GM23338 (cell line): Measurements from ENCODE around the gene STK36. TPM values are rescaled to one million over a fixed set of nuclear protein-coding genes. Genes with fewer than 3 reads are reported as not detected.

Experiments
- ATAC-seq: fragments of 200-7000 bp; cut with Tn5 transposase; 3 replicates; pipeline ENCODE4 v1.9.1; 2020
- DNase-seq: peaks from one replicate; pipeline ENCODE4 v3.0.0-alpha.2; 2015; ENCODE audit warnings: low spot score
- H2AFZ ChIP-seq: fragments of 200-600 bp; sonication (generic); 2 replicates; pipeline ENCODE4 v1.8.0; 2016; ENCODE audit warnings: antibody characterized with exemption, mild to moderate bottlenecking, moderate library complexity
- H3F3A ChIP-seq: fragments of 200-600 bp; sonication (generic); replicated peaks from 2 replicates; pipeline ENCODE4 v1.8.0; 2017; ENCODE audit warnings: antibody characterized with exemption, mixed run types, low read depth
- H3K27ac ChIP-seq: fragments of 200-600 bp; sonication (generic); 2 replicates; pipeline ENCODE4 v1.6.1; 2016; ENCODE audit warnings: low read depth
- H3K27me3 ChIP-seq: fragments of 200-600 bp; sonication (generic); 2 replicates; pipeline ENCODE4 v1.8.0; 2016; ENCODE audit warnings: mild to moderate bottlenecking, mixed run types, moderate library complexity; ENCODE audit not compliant: insufficient read depth
- H3K36me3 ChIP-seq: fragments of 200-600 bp; sonication (generic); 2 replicates; pipeline ENCODE4 v1.8.0; 2016; ENCODE audit warnings: mild to moderate bottlenecking; ENCODE audit not compliant: insufficient read depth
- H3K4me1 ChIP-seq: fragments of 200-600 bp; sonication (generic); 2 replicates; pipeline ENCODE4 v1.8.0; 2016; ENCODE audit warnings: mild to moderate bottlenecking, moderate library complexity; ENCODE audit not compliant: insufficient read depth
- H3K4me2 ChIP-seq: fragments of 200-600 bp; sonication (generic); 2 replicates; pipeline ENCODE4 v1.7.1; 2017; ENCODE audit warnings: mixed run types
- H3K4me3 ChIP-seq: fragments of 200-600 bp; sonication (generic); 2 replicates; pipeline ENCODE4 v1.6.1; 2016; ENCODE audit warnings: mixed run types
- H3K79me2 ChIP-seq: fragments of 200-600 bp; sonication (generic); replicated peaks from 2 replicates; pipeline ENCODE4 v1.8.0; 2017; ENCODE audit warnings: mild to moderate bottlenecking; ENCODE audit not compliant: insufficient read depth
- H3K9me2 ChIP-seq: fragments of 200-600 bp; sonication (generic); 2 replicates; pipeline ENCODE4 v1.8.0; 2017; ENCODE audit not compliant: insufficient read depth
- H4K20me1 ChIP-seq: fragments of 200-600 bp; sonication (generic); replicated peaks from 2 replicates; pipeline ENCODE4 v1.8.0; 2017; ENCODE audit warnings: mild to moderate bottlenecking; ENCODE audit not compliant: insufficient read depth
- H3K27ac Mint-ChIP-seq: 2 replicates; pipeline ENCODE4 v1.8.0; 2020; ENCODE audit warnings: inconsistent platforms, mild to moderate bottlenecking, moderate library complexity, mixed read lengths
- H3K27me3 Mint-ChIP-seq: 3 replicates; pipeline ENCODE4 v1.8.0; 2022; ENCODE audit warnings: low read depth, mild to moderate bottlenecking, moderate library complexity, mixed read lengths, inconsistent platforms; ENCODE audit not compliant: insufficient read depth, poor library complexity
- H3K36me3 Mint-ChIP-seq: 3 replicates; pipeline ENCODE4 v1.8.0; 2021; ENCODE audit warnings: low read depth, mild to moderate bottlenecking, inconsistent platforms, moderate library complexity, mixed read lengths
- H3K4me1 Mint-ChIP-seq: 3 replicates; pipeline ENCODE4 v1.8.0; 2020; ENCODE audit warnings: mild to moderate bottlenecking, inconsistent platforms, mixed read lengths
- H3K4me3 Mint-ChIP-seq: 3 replicates; pipeline ENCODE4 v1.8.0; 2021; ENCODE audit warnings: moderate library complexity, mild to moderate bottlenecking, inconsistent platforms, mixed read lengths
- H3K9me3 Mint-ChIP-seq: 3 replicates; pipeline ENCODE4 v1.8.0; 2020; ENCODE audit warnings: moderate library complexity, mild to moderate bottlenecking, inconsistent platforms, mixed read lengths
- CTCF ChIP-seq, 2 experiments: fragments of 200-600 bp in 1 of 2; sonication (generic) in 1 of 2; conservative IDR thresholded peaks; 2 replicates each; pipeline versions ENCODE4 v1.5.1 to v1.6.1; 2016 to 2017; ENCODE audit warnings: antibody characterized with exemption in 2 of 2, low read depth in 2 of 2, mild to moderate bottlenecking in 2 of 2, moderate library complexity in 1 of 2
- ETS1 ChIP-seq: IDR thresholded peaks from 2 replicates; pipeline ENCODE4 v1.6.1; 2016; ENCODE audit warnings: antibody characterized with exemption
- EZH2 ChIP-seq: fragments of 200-600 bp; sonication (generic); IDR thresholded peaks from one replicate; pipeline ENCODE4 v1.8.0; 2017; ENCODE audit warnings: antibody characterized with exemption, mild to moderate bottlenecking, low read depth; ENCODE audit not compliant: unreplicated experiment
- EZH2phosphoT487 ChIP-seq: fragments of 200-600 bp; sonication (generic); IDR thresholded peaks from one replicate; pipeline ENCODE4 v1.8.1; 2018; ENCODE audit warnings: antibody characterized with exemption; ENCODE audit not compliant: unreplicated experiment
- JUNB ChIP-seq: IDR thresholded peaks from one replicate; pipeline ENCODE4 v1.6.1; 2016; ENCODE audit warnings: antibody characterized with exemption; ENCODE audit not compliant: unreplicated experiment
- STAT1 ChIP-seq: IDR thresholded peaks from one replicate; pipeline ENCODE4 v1.6.1; 2016; ENCODE audit warnings: antibody characterized with exemption; ENCODE audit not compliant: unreplicated experiment
- ZNF114 ChIP-seq: fragments of 250-450 bp; sonication (Bioruptor Pico); IDR thresholded peaks from 2 replicates; pipeline ENCODE4 v1.5.0; 2020; ENCODE audit warnings: mild to moderate bottlenecking, moderate library complexity
- ZNF331 ChIP-seq: fragments of 250-450 bp; sonication (Bioruptor Pico); IDR thresholded peaks from 2 replicates; pipeline ENCODE4 v1.5.0; 2020; ENCODE audit warnings: low read depth, mild to moderate bottlenecking, moderate library complexity
- ZNF462 ChIP-seq: fragments of 250-450 bp; sonication (Bioruptor Pico); IDR thresholded peaks from 2 replicates; pipeline ENCODE4 v1.5.0; 2020; ENCODE audit warnings: mild to moderate bottlenecking, moderate library complexity
- polyA plus RNA-seq: library from polyadenylated mRNA; unstranded; fragments of >200 nt; fragmentation: Nextera tagmentation; extraction: Ambion mirVana; gene quantifications from 2 replicates; pipeline ENCODE4 v1.2.1, GENCODE V29; 2016
- total RNA-seq: library from RNA; depleted of rRNA; stranded (reverse); fragments of >200 nt; shearing (Covaris generic); gene quantifications from 2 replicates; pipeline ENCODE4 v1.2.3, GENCODE V29; 2014

STK36 gene
- total and polyA plus RNA-seq, 2 experiments from 2014 or later, result 21.2 to 26.3 TPM

- TF ChIP-seq ETS1, result no peak
- TF ChIP-seq EZH2phosphoT487, result no peak
- no peak for TF ChIP-seq ZNF114 (CRISPR knock-in tag)
- no peak for TF ChIP-seq CTCF (conservative IDR thresholded peaks at IDR 0.05; ENCODE audit: low read depth in 2 of 2)
- no peak for TF ChIP-seq JUNB
- no peak for TF ChIP-seq EZH2
- no peak for TF ChIP-seq STAT1
Observed at GRCh38 chr2:218709908-218710307, 38.0 kb downstream of the STK36 start (continued).

- Histone ChIP-seq H3K4me1 (peaks cover 11% of the 10 kb centered on the region; the same call in 1 of the 2 replicates), H3K4me2 (peak overlapping the region; percentile 69), H3F3A (no peaks in the 10 kb centered on the region; the same call in 1 of the 2 replicates), H4K20me1 (peaks cover 14% of the 10 kb centered on the region; the same call in 1 of the 2 replicates), H3K27me3 (no peaks in the 10 kb centered on the region), H3K27ac (no peak overlapping the region; the same call in 1 of the 2 replicates), H2AFZ (peak overlapping the region; percentile 98), H3K36me3 (no peaks in the 10 kb centered on the region), H3K4me3 (peak overlapping the region; percentile 69), H3K79me2 (peaks cover 43% of the 10 kb centered on the region), H3K9me2 (no peaks in the 10 kb centered on the region)
- Mint-ChIP-seq H3K36me3 (no peaks in the 10 kb centered on the region; the same call in 2 of the 3 replicates), H3K27ac (peak overlapping the region; percentile 70; the same call in 1 of the 2 replicates), H3K9me3 (peaks cover 4% of the 10 kb centered on the region; the same call in 1 of the 3 replicates), H3K4me3 (peak overlapping the region; percentile 99), H3K27me3 (peaks cover 11% of the 10 kb centered on the region), H3K4me1 (peaks cover 6% of the 10 kb centered on the region)
- peak; percentile 25 for ATAC-seq
- no peak for DNase-seq
- TF ChIP-seq EZH2phosphoT487 (no peak), EZH2 (no peak), ZNF331 (CRISPR knock-in tag) (no peak), STAT1 (no peak), ZNF462 (CRISPR knock-in tag) (no peak), ZNF114 (CRISPR knock-in tag) (no peak)
Observed at GRCh38 chr2:218710334-218710686, 38.4 kb downstream of the STK36 start.
